Measurements from ENCODE around the gene UNC5B. TPM values are rescaled to one million over a fixed set of nuclear protein-coding genes. Genes with fewer than 3 reads are reported as not detected.

Gene UNC5B
- polyA plus RNA-seq, 4 donors, result 0.27 to 19.4 (median 6.7) TPM

DNA sequence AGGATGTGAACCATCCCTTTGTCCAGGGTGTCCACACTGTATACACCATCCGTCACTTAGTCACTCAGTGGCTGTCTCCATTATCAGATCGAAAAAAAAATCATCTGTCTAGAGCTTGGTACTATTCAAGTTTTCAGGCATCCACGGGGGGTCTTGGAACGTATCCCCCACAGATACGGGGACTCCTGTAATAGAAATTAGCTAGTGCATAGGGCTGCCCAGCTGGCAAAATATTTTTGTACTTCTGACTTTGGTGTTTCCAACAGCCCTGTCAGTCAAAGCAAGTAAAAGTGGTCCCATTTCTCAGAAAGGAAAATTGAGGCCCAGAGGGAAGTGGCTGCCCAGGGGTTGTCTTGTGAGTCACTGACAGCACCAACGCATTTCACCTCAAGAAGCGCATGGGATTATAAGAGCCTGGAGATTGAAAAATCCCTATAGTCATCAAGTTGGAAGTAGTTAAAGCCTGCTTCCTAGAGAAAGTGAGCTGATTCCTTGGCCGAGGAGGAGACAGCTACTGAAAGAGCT, 54.6 kb downstream of the UNC5B start:
- Histone ChIP-seq H3K36me3 (ENCODE audit: control insufficient read depth in 3 of 3, insufficient read depth in 2 of 3, low read depth in 1 of 3, low read length in 3 of 3) (no peaks in the 10 kb centered on the region), H3K4me1 (ENCODE audit: control insufficient read depth in 3 of 3, insufficient read depth in 2 of 3, low read depth in 1 of 3, low read length in 2 of 3) (peaks cover 0 to 12% (median 0%) of the 10 kb centered on the region in 3 donors), H3K4me3 (ENCODE audit: low read depth in 1 of 3, low read length in 3 of 3) (no peak overlapping the region), H3K27ac (ENCODE audit: low read depth in 1 of 3, low read length in 2 of 3) (peak overlapping the region in 1 of 3 donors; percentile 57), H3K27me3 (ENCODE audit: control insufficient read depth in 3 of 3, insufficient read depth in 3 of 3, low read length in 3 of 3) (peaks cover 0 to 2% (median 0%) of the 10 kb centered on the region in 3 donors), H3K9me3 (ENCODE audit: control insufficient read depth in 2 of 2, insufficient read depth in 1 of 2, low read depth in 1 of 2, low read length in 1 of 2) (no peaks in the 10 kb centered on the region)
- DNase-seq (no peak), FAIRE-seq (no peak)
- WGBS, 3 donors, result 84 to 88% (median 85%) methylated on average over 8 of the region's 8 CpGs

DNA sequence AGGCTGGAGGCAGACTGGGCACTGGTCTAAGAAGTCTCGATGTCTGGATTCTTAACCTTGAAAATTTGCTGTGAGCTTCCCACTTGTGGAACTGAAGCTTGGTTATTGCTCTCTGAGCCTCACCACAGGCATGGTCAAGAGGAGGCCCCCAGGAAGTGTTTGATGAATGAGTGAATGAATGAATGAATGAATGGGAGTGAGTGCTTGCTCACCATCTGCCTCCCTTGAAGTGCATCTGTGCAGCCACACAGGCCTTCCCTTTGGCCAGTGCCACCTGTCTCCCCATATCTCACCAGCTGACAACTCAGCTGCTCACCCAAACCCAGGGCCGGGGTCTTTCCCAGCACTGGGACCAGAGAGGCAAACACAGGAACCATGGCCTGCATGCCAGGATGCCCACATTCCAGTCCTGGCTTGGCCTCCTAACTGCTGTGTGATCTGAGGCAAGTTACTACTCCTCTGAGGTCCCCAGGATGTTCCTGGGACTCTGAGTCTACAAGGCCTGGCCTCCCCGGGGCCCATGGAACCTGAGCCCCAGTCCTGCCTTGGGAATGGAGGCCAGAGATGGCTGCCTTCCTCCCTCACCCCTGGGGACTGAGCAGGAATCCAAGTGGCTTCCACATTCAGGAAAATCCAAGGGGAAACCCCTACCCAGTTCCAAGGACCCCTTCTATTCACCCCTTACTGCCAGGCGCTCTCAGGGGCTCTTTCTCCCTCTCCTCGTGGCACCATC, 55.3 kb downstream of the UNC5B start:
- no peaks in the 10 kb centered on the region for H3K9me3 ChIP-seq (ENCODE audit: control insufficient read depth in 2 of 2, insufficient read depth in 1 of 2, low read depth in 1 of 2, low read length in 1 of 2)
- peaks cover 0 to 12% (median 0%) of the 10 kb centered on the region in 3 donors for H3K4me1 ChIP-seq (ENCODE audit: control insufficient read depth in 3 of 3, insufficient read depth in 2 of 3, low read depth in 1 of 3, low read length in 2 of 3)
- no peak overlapping the region for H3K4me3 ChIP-seq (ENCODE audit: low read depth in 1 of 3, low read length in 3 of 3)
- H3K27me3 ChIP-seq (ENCODE audit: control insufficient read depth in 3 of 3, insufficient read depth in 3 of 3, low read length in 3 of 3), result peaks cover 0 to 2% (median 0%) of the 10 kb centered on the region in 3 donors
- H3K36me3 ChIP-seq (ENCODE audit: control insufficient read depth in 3 of 3, insufficient read depth in 2 of 3, low read depth in 1 of 3, low read length in 3 of 3), result peaks cover 0 to 3% (median 0%) of the 10 kb centered on the region in 3 donors
- FAIRE-seq (no peak), DNase-seq (no peak)
- H3K27ac ChIP-seq (ENCODE audit: low read depth in 1 of 3, low read length in 2 of 3), result no peak overlapping the region
- WGBS, 3 donors, result 90 to 95% (median 91%) methylated on average over 5 of the region's 5 CpGs

DNA sequence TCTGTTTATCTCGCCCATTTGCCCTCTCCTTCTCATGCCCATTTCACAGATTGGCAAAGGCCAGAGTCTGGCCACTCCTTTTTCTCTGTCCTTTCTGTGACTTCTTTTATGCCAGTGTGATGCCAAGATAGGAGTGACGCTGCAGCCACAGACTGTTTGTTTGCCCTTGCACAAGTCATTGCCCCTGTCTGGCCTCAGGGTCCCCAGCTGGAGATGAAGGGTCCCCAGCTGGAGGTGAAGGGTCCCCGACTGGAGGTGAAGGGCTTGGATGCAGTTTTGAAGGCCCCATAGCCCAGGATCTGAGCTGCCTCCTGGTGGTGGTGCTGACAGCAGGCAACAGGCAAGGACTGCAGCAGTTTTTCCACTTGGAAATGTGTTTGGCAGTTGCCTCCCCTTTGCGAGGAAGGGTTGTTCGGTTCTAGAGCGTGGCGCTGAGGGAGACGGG, 55.9 kb downstream of the UNC5B start:
- FAIRE-seq, result no peak
- peaks cover 0 to 2% (median 0%) of the 10 kb centered on the region in 3 donors for H3K27me3 ChIP-seq (ENCODE audit: control insufficient read depth in 3 of 3, insufficient read depth in 3 of 3, low read length in 3 of 3)
- WGBS, 3 donors, result 61 to 73% (median 68%) methylated on average over 8 of the region's 8 CpGs
- H3K27ac ChIP-seq (ENCODE audit: low read depth in 1 of 3, low read length in 2 of 3), result no peak overlapping the region
- no peak for DNase-seq
- H3K4me3 ChIP-seq (ENCODE audit: low read depth in 1 of 3, low read length in 3 of 3), result no peak overlapping the region
- H3K4me1 ChIP-seq (ENCODE audit: control insufficient read depth in 3 of 3, insufficient read depth in 2 of 3, low read depth in 1 of 3, low read length in 2 of 3), result peaks cover 0 to 10% (median 0%) of the 10 kb centered on the region in 3 donors
- H3K9me3 ChIP-seq (ENCODE audit: control insufficient read depth in 2 of 2, insufficient read depth in 1 of 2, low read depth in 1 of 2, low read length in 1 of 2), result no peaks in the 10 kb centered on the region
- H3K36me3 ChIP-seq (ENCODE audit: control insufficient read depth in 3 of 3, insufficient read depth in 2 of 3, low read depth in 1 of 3, low read length in 3 of 3), result peaks cover 0 to 3% (median 0%) of the 10 kb centered on the region in 3 donors

DNA sequence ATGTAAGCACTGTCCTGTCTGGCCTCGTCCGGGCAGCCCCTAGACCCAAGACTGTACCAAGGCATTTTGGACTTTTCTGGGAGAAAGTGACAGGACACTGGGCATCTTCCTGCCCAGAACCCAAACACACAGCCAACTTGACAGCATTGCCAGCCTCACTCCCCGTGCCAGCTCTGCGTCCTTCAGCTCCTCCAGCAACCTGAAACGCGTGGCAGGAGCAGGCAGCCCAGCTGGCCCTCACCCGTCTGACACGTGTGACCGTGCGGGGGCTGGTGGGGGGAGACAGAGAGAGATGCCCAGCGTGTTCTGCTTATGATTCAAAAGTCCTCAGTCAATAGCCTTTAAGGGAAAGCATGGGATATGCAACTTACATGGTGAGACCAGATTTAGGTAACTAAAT, 56.4 kb downstream of the UNC5B start:
- H3K36me3 ChIP-seq (ENCODE audit: control insufficient read depth in 3 of 3, insufficient read depth in 2 of 3, low read depth in 1 of 3, low read length in 3 of 3), result peaks cover 0 to 3% (median 0%) of the 10 kb centered on the region in 3 donors
- peaks cover 0 to 10% (median 0%) of the 10 kb centered on the region in 3 donors for H3K4me1 ChIP-seq (ENCODE audit: control insufficient read depth in 3 of 3, insufficient read depth in 2 of 3, low read depth in 1 of 3, low read length in 2 of 3)
- DNase-seq, result no peak
- H3K27ac ChIP-seq (ENCODE audit: low read depth in 1 of 3, low read length in 2 of 3), result no peak overlapping the region
- 78 to 82% (median 80%) methylated on average over 11 of the region's 11 CpGs for WGBS, 3 donors
- H3K9me3 ChIP-seq (ENCODE audit: control insufficient read depth in 2 of 2, insufficient read depth in 1 of 2, low read depth in 1 of 2, low read length in 1 of 2), result no peaks in the 10 kb centered on the region
- H3K4me3 ChIP-seq (ENCODE audit: low read depth in 1 of 3, low read length in 3 of 3), result no peak overlapping the region
- peaks cover 0 to 2% (median 0%) of the 10 kb centered on the region in 3 donors for H3K27me3 ChIP-seq (ENCODE audit: control insufficient read depth in 3 of 3, insufficient read depth in 3 of 3, low read length in 3 of 3)
- FAIRE-seq, result no peak

DNA sequence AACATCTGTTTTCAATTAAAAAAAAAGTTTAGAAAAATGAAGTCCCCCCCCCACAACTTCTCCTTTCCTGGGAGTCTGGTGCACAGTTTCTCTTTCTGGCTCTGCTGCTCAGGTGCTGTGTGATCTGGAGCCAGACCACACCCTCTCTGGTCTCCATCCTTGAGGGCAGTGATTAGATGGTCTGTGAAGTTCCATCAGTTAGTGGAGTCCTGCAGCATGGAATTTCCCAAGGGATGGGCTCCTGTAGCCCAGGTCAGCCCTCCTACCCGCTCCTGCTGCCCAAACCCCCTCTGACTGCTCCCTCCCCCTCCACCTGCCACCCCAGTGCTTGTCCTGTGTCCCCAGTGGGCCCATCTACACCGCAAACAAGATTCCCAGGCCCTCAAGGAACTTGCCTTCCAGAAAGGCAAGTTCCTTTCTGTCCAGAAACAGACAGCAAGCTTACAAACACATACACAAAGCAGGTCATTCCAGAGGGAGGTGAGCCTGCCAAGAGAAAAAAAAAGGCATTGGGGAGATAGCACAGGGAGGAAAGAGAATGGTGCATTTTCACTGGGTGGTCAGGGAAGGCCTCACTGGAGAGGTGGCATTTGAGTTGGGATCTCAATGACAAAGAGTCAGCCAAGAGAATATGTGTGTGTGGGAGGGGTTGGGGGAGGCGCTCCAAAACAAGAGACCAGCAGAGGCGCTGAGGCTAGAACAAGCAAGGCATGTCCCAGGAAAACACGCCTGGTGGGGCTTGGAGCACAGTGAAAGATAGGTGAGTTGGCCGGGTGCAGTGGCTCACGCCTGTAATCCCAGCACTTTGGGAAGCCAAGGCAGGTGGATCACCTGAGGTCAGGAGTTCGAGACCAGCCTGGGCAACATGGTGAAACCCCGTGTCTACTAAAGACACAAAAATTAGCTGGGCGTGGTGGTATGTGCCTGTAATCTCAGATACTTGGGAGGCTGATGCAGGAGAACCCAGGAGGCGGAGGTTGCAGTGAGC, 57.2 kb downstream of the UNC5B start:
- no peak for FAIRE-seq
- 59 to 67% (median 61%) methylated on average over 11 of the region's 11 CpGs for whole genome bisulfite sequencing, 3 donors
- H3K4me3 ChIP-seq (ENCODE audit: low read depth in 1 of 3, low read length in 3 of 3), result no peak overlapping the region

DNA sequence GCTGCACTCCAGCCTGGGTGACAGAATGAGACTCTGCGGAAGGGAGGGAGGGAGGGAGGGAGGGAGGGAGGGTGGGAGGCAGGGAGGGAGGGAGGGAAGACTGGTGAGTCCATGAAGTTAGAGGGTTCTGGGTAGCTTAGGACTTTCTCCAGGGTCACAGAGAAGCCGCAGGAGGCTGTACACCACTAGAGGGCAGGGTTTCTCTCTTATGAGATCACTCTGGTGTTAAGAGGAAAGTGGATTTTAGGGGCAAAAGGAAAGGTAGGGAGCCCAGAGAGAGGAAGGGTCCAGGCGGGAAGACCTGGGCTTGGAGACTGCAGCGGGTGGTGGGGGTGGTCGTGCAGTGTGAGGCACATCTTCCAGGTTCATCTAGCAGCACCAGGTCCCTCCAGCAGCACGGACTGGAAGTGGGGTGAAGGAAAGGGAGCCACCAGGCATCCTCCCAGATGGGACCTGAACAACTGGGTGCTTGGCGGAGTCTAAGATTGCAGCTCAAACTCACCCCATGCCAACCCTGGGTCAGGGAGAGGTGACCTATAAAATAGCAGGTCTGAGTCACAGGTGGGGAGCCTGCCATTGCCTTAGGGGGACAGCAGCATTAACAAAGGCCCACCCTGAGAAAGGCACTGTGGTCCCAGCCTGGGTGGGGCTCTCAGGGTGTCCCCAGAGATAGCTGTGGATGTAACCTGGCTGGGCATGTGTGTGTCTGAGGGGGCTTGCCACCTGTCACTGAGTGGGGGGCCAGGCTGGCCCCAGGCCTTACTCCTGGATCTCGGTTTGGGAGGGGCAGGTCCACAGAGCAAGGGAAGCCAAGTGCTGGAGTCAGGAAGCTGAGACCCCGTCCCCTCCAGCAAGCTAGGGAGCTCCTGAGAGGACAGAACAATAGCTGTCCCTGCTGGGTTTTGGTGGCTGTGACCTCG, 58.2 kb downstream of the UNC5B start:
- Histone ChIP-seq H3K9me3 (ENCODE audit: control insufficient read depth in 2 of 2, insufficient read depth in 1 of 2, low read depth in 1 of 2, low read length in 1 of 2) (no peaks in the 10 kb centered on the region), H3K27ac (ENCODE audit: low read depth in 1 of 3, low read length in 2 of 3) (no peak overlapping the region), H3K36me3 (ENCODE audit: control insufficient read depth in 3 of 3, insufficient read depth in 2 of 3, low read depth in 1 of 3, low read length in 3 of 3) (peaks cover 0 to 3% (median 0%) of the 10 kb centered on the region in 3 donors), H3K4me3 (ENCODE audit: low read depth in 1 of 3, low read length in 3 of 3) (no peak overlapping the region), H3K27me3 (ENCODE audit: control insufficient read depth in 3 of 3, insufficient read depth in 3 of 3, low read length in 3 of 3) (peaks cover 0 to 2% (median 0%) of the 10 kb centered on the region in 3 donors), H3K4me1 (ENCODE audit: control insufficient read depth in 3 of 3, insufficient read depth in 2 of 3, low read depth in 1 of 3, low read length in 2 of 3) (peaks cover 0 to 10% (median 0%) of the 10 kb centered on the region in 3 donors)
- FAIRE-seq (no peak), DNase-seq (peak; percentile 60 to 74)
- 36 to 57% (median 50%) methylated on average over 9 to 10 of the region's 10 CpGs for WGBS, 3 donors

More for the DNA sequence above, 57.2 kb downstream of the UNC5B start:
- Histone ChIP-seq H3K9me3 (ENCODE audit: control insufficient read depth in 2 of 2, insufficient read depth in 1 of 2, low read depth in 1 of 2, low read length in 1 of 2) (no peaks in the 10 kb centered on the region), H3K4me1 (ENCODE audit: control insufficient read depth in 3 of 3, insufficient read depth in 2 of 3, low read depth in 1 of 3, low read length in 2 of 3) (peaks cover 0 to 10% (median 0%) of the 10 kb centered on the region in 3 donors), H3K27me3 (ENCODE audit: control insufficient read depth in 3 of 3, insufficient read depth in 3 of 3, low read length in 3 of 3) (peaks cover 0 to 2% (median 0%) of the 10 kb centered on the region in 3 donors), H3K36me3 (ENCODE audit: control insufficient read depth in 3 of 3, insufficient read depth in 2 of 3, low read depth in 1 of 3, low read length in 3 of 3) (peaks cover 0 to 3% (median 0%) of the 10 kb centered on the region in 3 donors), H3K27ac (ENCODE audit: low read depth in 1 of 3, low read length in 2 of 3) (no peak overlapping the region)
- no peak for DNase-seq

DNA sequence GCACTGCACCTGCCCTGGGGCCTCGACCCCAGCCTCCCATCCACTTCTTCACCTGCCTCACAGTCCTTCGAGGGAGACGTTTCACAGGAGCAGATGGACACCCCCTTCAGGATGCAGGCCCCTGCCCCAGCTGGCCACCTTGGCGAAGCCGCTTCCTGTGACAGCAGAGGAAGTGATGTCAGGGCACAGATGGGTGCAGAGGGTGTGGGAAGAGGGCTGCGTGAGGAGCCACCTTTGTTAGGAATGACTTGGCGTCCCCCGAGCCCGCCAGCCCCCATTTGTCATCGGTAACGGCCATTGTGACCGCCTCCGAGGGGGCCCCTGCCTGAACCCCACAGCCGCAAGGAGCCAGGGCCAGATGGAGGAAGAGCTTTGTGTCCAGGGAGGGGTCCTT, 59.3 kb downstream of the UNC5B start:
- FAIRE-seq, result no peak
- no peak for DNase-seq
- WGBS, 3 donors, result 69 to 73% (median 71%) methylated on average over 14 of the region's 14 CpGs

More for the DNA sequence above, 59.3 kb downstream of the UNC5B start:
- H3K4me1 ChIP-seq (ENCODE audit: control insufficient read depth in 3 of 3, insufficient read depth in 2 of 3, low read depth in 1 of 3, low read length in 2 of 3), result peaks cover 0 to 5% (median 0%) of the 10 kb centered on the region in 3 donors
- no peaks in the 10 kb centered on the region for H3K9me3 ChIP-seq (ENCODE audit: control insufficient read depth in 2 of 2, insufficient read depth in 1 of 2, low read depth in 1 of 2, low read length in 1 of 2)
- H3K27me3 ChIP-seq (ENCODE audit: control insufficient read depth in 3 of 3, insufficient read depth in 3 of 3, low read length in 3 of 3), result peaks cover 0 to 2% (median 0%) of the 10 kb centered on the region in 3 donors
- H3K4me3 ChIP-seq (ENCODE audit: low read depth in 1 of 3, low read length in 3 of 3), result no peak overlapping the region
- H3K36me3 ChIP-seq (ENCODE audit: control insufficient read depth in 3 of 3, insufficient read depth in 2 of 3, low read depth in 1 of 3, low read length in 3 of 3), result peaks cover 0 to 3% (median 0%) of the 10 kb centered on the region in 3 donors
- no peak overlapping the region for H3K27ac ChIP-seq (ENCODE audit: low read depth in 1 of 3, low read length in 2 of 3)

Measured in small intestine (tissue), 7 donors.